ENCODE results near the gene CCDC33.

Gene CCDC33

GRCh38 chr15:74222240-74223119, 13.6 kb upstream of the CCDC33 start:
- Histone ChIP-seq H3K36me3 (ENCODE audit: insufficient read depth, insufficient read length, low read length) (no peaks in the 10 kb centered on the region), H3K9me3 (ENCODE audit: insufficient read depth, low read length) (no peaks in the 10 kb centered on the region), H3K4me1 (ENCODE audit: insufficient read depth, insufficient read length) (peaks cover 41% of the 10 kb centered on the region), H3K4me3 (ENCODE audit: insufficient read length, low read depth) (no peak overlapping the region), H3K9ac (ENCODE audit: insufficient read length, low read depth) (no peak overlapping the region), H3K27me3 (ENCODE audit: insufficient read depth, insufficient read length) (peaks cover 93% of the 10 kb centered on the region)
- DNase-seq (ENCODE audit: low read depth, low spot score): no peak
- TF ChIP-seq ZNF274 (IDR thresholded peaks at IDR 0.05; ENCODE audit: low read depth, low read length) (no peak), SUZ12 (IDR thresholded peaks at IDR 0.05; ENCODE audit: extremely low read depth, insufficient read depth, insufficient read length) (no peak), YY1 (IDR thresholded peaks at IDR 0.05; ENCODE audit: insufficient read depth, insufficient read length) (no peak)

GRCh38 chr15:74225928-74226327, 10.2 kb upstream of the CCDC33 start:
- Histone ChIP-seq H3K36me3 (ENCODE audit: insufficient read depth, insufficient read length, low read length) (no peaks in the 10 kb centered on the region), H3K4me1 (ENCODE audit: insufficient read depth, insufficient read length) (peaks cover 37% of the 10 kb centered on the region), H3K9me3 (ENCODE audit: insufficient read depth, low read length) (no peaks in the 10 kb centered on the region), H3K27me3 (ENCODE audit: insufficient read depth, insufficient read length) (peaks cover 84% of the 10 kb centered on the region), H3K4me3 (ENCODE audit: insufficient read length, low read depth) (no peak overlapping the region), H3K9ac (ENCODE audit: insufficient read length, low read depth) (no peak overlapping the region)
- TF ChIP-seq ZNF274 (IDR thresholded peaks at IDR 0.05; ENCODE audit: low read depth, low read length): no peak
- no peak for TF ChIP-seq SUZ12 (IDR thresholded peaks at IDR 0.05; ENCODE audit: extremely low read depth, insufficient read depth, insufficient read length)
- TF ChIP-seq YY1 (IDR thresholded peaks at IDR 0.05; ENCODE audit: insufficient read depth, insufficient read length): no peak
- no peak for DNase-seq (ENCODE audit: low read depth, low spot score)

GRCh38 chr15:74226761-74227540, 9.2 kb upstream of the CCDC33 start:
- H3K9ac ChIP-seq (ENCODE audit: insufficient read length, low read depth): no peak overlapping the region
- H3K36me3 ChIP-seq (ENCODE audit: insufficient read depth, insufficient read length, low read length): no peaks in the 10 kb centered on the region
- H3K27me3 ChIP-seq (ENCODE audit: insufficient read depth, insufficient read length): peaks cover 79% of the 10 kb centered on the region
- H3K9me3 ChIP-seq (ENCODE audit: insufficient read depth, low read length): no peaks in the 10 kb centered on the region
- TF ChIP-seq ZNF274 (IDR thresholded peaks at IDR 0.05; ENCODE audit: low read depth, low read length) (no peak), SUZ12 (IDR thresholded peaks at IDR 0.05; ENCODE audit: extremely low read depth, insufficient read depth, insufficient read length) (no peak), YY1 (IDR thresholded peaks at IDR 0.05; ENCODE audit: insufficient read depth, insufficient read length) (no peak)
- no peak for DNase-seq (ENCODE audit: low read depth, low spot score)
- H3K4me1 ChIP-seq (ENCODE audit: insufficient read depth, insufficient read length): peaks cover 28% of the 10 kb centered on the region
- no peak overlapping the region for H3K4me3 ChIP-seq (ENCODE audit: insufficient read length, low read depth)

GRCh38 chr15:74227968-74228722, 8.0 kb upstream of the CCDC33 start:
- Histone ChIP-seq H3K36me3 (ENCODE audit: insufficient read depth, insufficient read length, low read length) (no peaks in the 10 kb centered on the region), H3K9ac (ENCODE audit: insufficient read length, low read depth) (no peak overlapping the region), H3K9me3 (ENCODE audit: insufficient read depth, low read length) (no peaks in the 10 kb centered on the region), H3K4me1 (ENCODE audit: insufficient read depth, insufficient read length) (peaks cover 30% of the 10 kb centered on the region), H3K27me3 (ENCODE audit: insufficient read depth, insufficient read length) (peaks cover 71% of the 10 kb centered on the region), H3K4me3 (ENCODE audit: insufficient read length, low read depth) (no peak overlapping the region)
- no peak for TF ChIP-seq YY1 (IDR thresholded peaks at IDR 0.05; ENCODE audit: insufficient read depth, insufficient read length)
- TF ChIP-seq ZNF274 (IDR thresholded peaks at IDR 0.05; ENCODE audit: low read depth, low read length): no peak
- TF ChIP-seq SUZ12 (IDR thresholded peaks at IDR 0.05; ENCODE audit: extremely low read depth, insufficient read depth, insufficient read length): no peak
- no peak for DNase-seq (ENCODE audit: low read depth, low spot score)

GRCh38 chr15:74228723-74229081, 7.4 kb upstream of the CCDC33 start:
- no peak for TF ChIP-seq YY1 (IDR thresholded peaks at IDR 0.05; ENCODE audit: insufficient read depth, insufficient read length)
- TF ChIP-seq ZNF274 (IDR thresholded peaks at IDR 0.05; ENCODE audit: low read depth, low read length): no peak
- no peak for TF ChIP-seq SUZ12 (IDR thresholded peaks at IDR 0.05; ENCODE audit: extremely low read depth, insufficient read depth, insufficient read length)
- Histone ChIP-seq H3K36me3 (ENCODE audit: insufficient read depth, insufficient read length, low read length) (no peaks in the 10 kb centered on the region), H3K9me3 (ENCODE audit: insufficient read depth, low read length) (no peaks in the 10 kb centered on the region), H3K4me1 (ENCODE audit: insufficient read depth, insufficient read length) (peaks cover 34% of the 10 kb centered on the region), H3K27me3 (ENCODE audit: insufficient read depth, insufficient read length) (peaks cover 68% of the 10 kb centered on the region), H3K9ac (ENCODE audit: insufficient read length, low read depth) (no peak overlapping the region), H3K4me3 (ENCODE audit: insufficient read length, low read depth) (no peak overlapping the region)
- no peak for DNase-seq (ENCODE audit: low read depth, low spot score)

- no peak for DNase-seq (ENCODE audit: low read depth, low spot score)
- TF ChIP-seq ZNF274 (IDR thresholded peaks at IDR 0.05; ENCODE audit: low read depth, low read length): no peak
- TF ChIP-seq YY1 (IDR thresholded peaks at IDR 0.05; ENCODE audit: insufficient read depth, insufficient read length): no peak
- TF ChIP-seq SUZ12 (IDR thresholded peaks at IDR 0.05; ENCODE audit: extremely low read depth, insufficient read depth, insufficient read length): no peak
- peaks cover 58% of the 10 kb centered on the region for H3K27me3 ChIP-seq (ENCODE audit: insufficient read depth, insufficient read length)
Measured at GRCh38 chr15:74229686-74230085, 6.4 kb upstream of the CCDC33 start.

More at GRCh38 chr15:74229686-74230085, 6.4 kb upstream of the CCDC33 start:
- H3K36me3 ChIP-seq (ENCODE audit: insufficient read depth, insufficient read length, low read length): no peaks in the 10 kb centered on the region
- no peak overlapping the region for H3K9ac ChIP-seq (ENCODE audit: insufficient read length, low read depth)
- peaks cover 36% of the 10 kb centered on the region for H3K4me1 ChIP-seq (ENCODE audit: insufficient read depth, insufficient read length)
- no peaks in the 10 kb centered on the region for H3K9me3 ChIP-seq (ENCODE audit: insufficient read depth, low read length)
- no peak overlapping the region for H3K4me3 ChIP-seq (ENCODE audit: insufficient read length, low read depth)
